ENCODE data around the gene ZFAND2A. TPM values are rescaled to one million over a fixed set of nuclear protein-coding genes. Genes with fewer than 3 reads are reported as not detected.
"Not testable (repeated sequence)": the region's sequence is repeated elsewhere in the genome, so short reads cannot be mapped to it uniquely, and the experiment has no call there.

Gene ZFAND2A
- total RNA-seq, 6 donors from 2014 or later = 12.5 to 45.1 (median 21.6) TPM

GRCh38 chr7:1158203-1159126 is 1.5 kb downstream of the ZFAND2A start:
- Histone ChIP-seq H3K4me1 (peaks cover 14 to 28% (median 24%) of the 10 kb centered on the region in 4 donors), H3K4me3 (peak overlapping the region; percentile 83 to 100 (median 92)), H3K27ac (peak overlapping the region; percentile 18 to 99 (median 91)), H3K27me3 (no peaks in the 10 kb centered on the region), H3K9me3 (no peaks in the 10 kb centered on the region), H3K36me3 (peaks cover 18 to 49% (median 36%) of the 10 kb centered on the region in 4 donors)
- ATAC-seq (ENCODE audit: low FRiP score in 2 of 2) = no peak
- DNase-seq = no peak
- TF ChIP-seq POLR2AphosphoS5 (IDR thresholded peaks at IDR 0.05) = no peak
- 72 to 74% methylated on average over 25 of the region's 25 CpGs for WGBS, 2 donors

DNA sequence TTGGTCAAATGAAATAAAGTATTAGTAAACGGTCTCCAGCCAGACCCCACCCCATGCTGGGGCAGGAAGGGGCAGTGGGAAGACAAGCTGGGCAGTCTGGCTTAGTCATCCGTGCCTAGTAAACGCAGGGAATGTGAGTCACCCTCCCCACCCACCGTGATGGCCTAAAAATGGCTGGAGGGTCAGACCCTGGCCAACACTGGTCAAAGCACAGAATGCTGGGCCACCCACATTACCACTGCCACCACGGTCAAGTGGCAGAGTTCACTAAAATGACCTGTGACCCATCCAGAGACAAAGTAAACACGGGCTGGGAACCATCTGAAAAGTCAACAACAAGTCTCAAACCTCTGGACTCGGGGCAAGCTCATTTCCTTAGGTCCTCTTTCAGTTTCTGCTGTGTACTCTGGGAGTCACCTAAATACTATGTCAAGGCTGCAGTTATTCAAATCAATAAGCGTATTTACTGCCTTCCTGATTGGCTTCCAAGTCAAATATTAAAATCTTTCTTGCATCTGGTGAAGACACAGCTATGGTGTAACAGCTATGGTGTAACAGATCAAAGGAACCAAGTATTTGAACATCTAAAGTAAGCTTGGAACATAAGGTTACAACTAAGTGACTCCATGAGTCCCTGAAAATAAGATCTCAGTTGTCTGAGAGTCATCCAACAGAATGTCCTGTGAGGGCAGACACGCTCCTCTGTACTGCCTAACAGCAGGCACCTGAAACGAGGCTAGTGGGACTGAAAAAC is 3.0 kb downstream of the ZFAND2A start:
- Histone ChIP-seq H3K4me1 (peaks cover 14 to 28% (median 24%) of the 10 kb centered on the region in 4 donors), H3K36me3 (peaks cover 29 to 55% (median 51%) of the 10 kb centered on the region in 4 donors), H3K27me3 (no peaks in the 10 kb centered on the region), H3K9me3 (no peaks in the 10 kb centered on the region), H3K4me3 (no peak overlapping the region), H3K27ac (no peak overlapping the region)
- TF ChIP-seq CTCF (IDR thresholded peaks at IDR 0.05) = no peak
- no peak for TF ChIP-seq POLR2A (IDR thresholded peaks at IDR 0.05)
- no peak for TF ChIP-seq EP300 (IDR thresholded peaks at IDR 0.05)
- TF ChIP-seq POLR2AphosphoS5 (IDR thresholded peaks at IDR 0.05) = no peak
- ATAC-seq (ENCODE audit: low FRiP score in 2 of 2) (no peak), DNase-seq (no peak)
- 51 to 58% methylated on average over 6 to 9 of the region's 10 CpGs for WGBS, 2 donors

DNA sequence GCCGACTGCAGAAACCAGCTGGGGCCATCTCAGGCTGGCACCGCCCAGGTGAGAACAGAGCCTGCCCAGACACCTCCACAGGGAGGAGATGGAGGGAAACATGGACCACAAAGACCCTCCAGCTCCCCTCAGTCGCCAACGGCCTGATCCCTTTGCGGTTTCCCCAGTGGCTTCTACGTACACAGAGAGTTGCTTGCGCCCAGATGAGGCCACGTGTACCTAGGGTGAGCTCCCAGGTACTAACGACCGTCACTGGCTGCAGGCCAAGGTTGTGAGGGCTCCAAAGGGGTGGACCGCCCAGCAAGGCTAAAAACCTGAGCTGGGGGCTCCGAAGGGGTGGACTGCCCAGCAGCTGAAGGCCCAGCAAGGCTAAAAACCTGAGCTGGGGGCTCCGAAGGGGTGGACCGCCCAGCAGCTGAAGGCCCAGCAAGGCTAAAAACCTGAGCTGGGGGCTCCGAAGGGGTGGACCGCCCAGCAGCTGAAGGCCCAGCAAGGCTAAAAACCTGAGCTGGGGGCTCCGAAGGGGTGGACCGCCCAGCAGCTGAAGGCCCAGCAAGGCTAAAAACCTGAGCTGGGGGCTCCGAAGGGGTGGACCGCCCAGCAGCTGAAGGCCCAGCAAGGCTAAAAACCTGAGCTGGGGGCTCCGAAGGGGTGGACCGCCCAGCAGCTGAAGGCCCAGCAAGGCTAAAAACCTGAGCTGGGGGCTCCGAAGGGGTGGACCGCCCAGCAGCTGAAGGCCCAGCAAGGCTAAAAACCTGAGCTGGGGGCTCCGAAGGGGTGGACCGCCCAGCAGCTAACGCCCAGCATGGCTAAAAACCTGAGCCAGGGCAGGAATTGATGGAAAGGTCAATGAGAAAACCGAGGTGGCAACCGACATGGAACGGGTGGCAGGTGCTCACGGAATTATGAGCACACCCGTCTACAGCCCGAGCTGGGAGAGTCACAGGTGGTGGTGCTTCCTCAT is 3.9 kb downstream of the ZFAND2A start:
- H3K9me3 ChIP-seq; H3K27ac ChIP-seq; DNase-seq; H3K27me3 ChIP-seq; H3K4me3 ChIP-seq; ATAC-seq (ENCODE audit: low FRiP score in 2 of 2): not testable (repeated sequence)
- Histone ChIP-seq H3K36me3 (peaks cover 29 to 64% (median 59%) of the 10 kb centered on the region in 4 donors), H3K4me1 (peaks cover 14 to 24% (median 21%) of the 10 kb centered on the region in 4 donors)
- WGBS, 2 donors = 90 to 92% methylated on average over 17 to 21 of the region's 33 CpGs

DNA sequence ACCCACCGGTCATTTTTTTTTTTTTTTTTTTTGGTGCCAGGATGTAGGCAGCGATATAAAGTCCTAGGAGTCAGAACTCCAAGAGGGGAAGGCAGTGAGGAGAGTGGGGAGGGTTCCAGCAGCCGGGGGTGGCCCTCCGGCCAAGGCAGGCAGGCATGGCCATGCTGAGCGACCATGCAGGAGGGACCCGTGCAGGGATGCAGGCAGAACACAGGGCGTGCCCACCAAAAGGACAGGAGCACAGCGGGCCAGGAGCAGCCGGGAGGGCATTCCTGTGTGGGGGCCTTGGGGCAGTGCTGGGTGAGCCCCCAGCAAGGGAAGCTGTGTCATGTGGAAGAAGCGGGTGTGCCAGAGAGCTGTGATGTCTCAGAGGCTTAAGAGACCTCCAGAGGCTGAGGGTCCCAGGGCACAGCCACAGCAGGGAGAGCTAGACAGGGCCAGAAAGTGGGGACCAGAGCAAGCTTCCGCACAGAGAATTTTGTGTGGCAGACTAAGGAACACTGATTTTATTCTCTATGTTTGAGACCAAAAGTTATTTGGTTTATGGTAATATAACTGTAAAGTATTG is 5.7 kb downstream of the ZFAND2A start:
- Histone ChIP-seq H3K9me3 (no peaks in the 10 kb centered on the region), H3K4me3 (no peak overlapping the region), H3K27me3 (no peaks in the 10 kb centered on the region), H3K27ac (no peak overlapping the region), H3K36me3 (peaks cover 29 to 82% (median 70%) of the 10 kb centered on the region in 4 donors), H3K4me1 (peaks cover 13 to 16% (median 15%) of the 10 kb centered on the region in 4 donors)
- ATAC-seq (ENCODE audit: low FRiP score in 2 of 2) (no peak), DNase-seq (no peak)
- TF ChIP-seq EP300 (IDR thresholded peaks at IDR 0.05) = no peak
- no peak for TF ChIP-seq POLR2AphosphoS5 (IDR thresholded peaks at IDR 0.05)
- TF ChIP-seq CTCF (IDR thresholded peaks at IDR 0.05) = no peak
- no peak for TF ChIP-seq POLR2A (IDR thresholded peaks at IDR 0.05)
- 90 to 95% methylated on average over 11 of the region's 11 CpGs for WGBS, 2 donors

DNA sequence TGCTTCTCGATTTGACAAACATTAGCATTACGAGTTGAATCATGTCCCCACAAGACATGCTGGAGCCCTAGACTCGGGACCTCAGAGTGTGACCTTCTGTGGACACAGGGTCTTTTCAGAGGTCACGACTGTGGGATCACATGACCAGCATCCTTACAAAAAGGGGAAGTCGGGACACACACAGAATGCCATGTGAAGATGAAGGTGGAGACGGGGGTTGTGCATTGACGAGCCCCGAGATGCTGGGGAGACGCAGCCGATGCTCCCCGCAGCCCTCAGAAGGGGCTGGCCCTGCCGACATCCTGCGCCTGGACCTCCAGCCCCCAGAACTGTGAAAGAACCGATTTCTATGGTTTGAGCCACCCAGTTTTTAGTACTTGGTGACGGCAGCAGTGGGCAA is 7.5 kb downstream of the ZFAND2A start:
- WGBS, 2 donors = 88 to 92% methylated on average over 11 to 15 of the region's 15 CpGs
- Histone ChIP-seq H3K4me3 (no peak overlapping the region), H3K27me3 (no peaks in the 10 kb centered on the region), H3K36me3 (peaks cover 29 to 81% (median 72%) of the 10 kb centered on the region in 4 donors), H3K9me3 (no peaks in the 10 kb centered on the region), H3K27ac (no peak overlapping the region), H3K4me1 (no peaks in the 10 kb centered on the region)
- DNase-seq = no peak
- TF ChIP-seq POLR2A (IDR thresholded peaks at IDR 0.05) = no peak
- TF ChIP-seq CTCF (IDR thresholded peaks at IDR 0.05) = no peak
- no peak for TF ChIP-seq EP300 (IDR thresholded peaks at IDR 0.05)
- TF ChIP-seq POLR2AphosphoS5 (IDR thresholded peaks at IDR 0.05) = no peak
- no peak for ATAC-seq (ENCODE audit: low FRiP score in 2 of 2)
